Lung microvascular endothelial cell (primary cell): ENCODE results near the gene PRDM15. TPM values are rescaled to one million over a fixed set of nuclear protein-coding genes. Genes with fewer than 3 reads are reported as not detected.

Experiments
- DNase-seq, 2 donors: peaks; one replicate each; pipeline versions ENCODE4 v3.0.0 to v3.0.0-alpha.2; 2010; ENCODE audit warnings: low read depth in 2 of 2
- total RNA-seq: library from RNA; depleted of rRNA; stranded (reverse); fragments of >200 nt; gene quantifications from 2 replicates; pipeline ENCODE4 v1.2.1, GENCODE V29; 2014

The PRDM15 gene
- total RNA-seq, 1 donor from 2014 or later, result 3.0 TPM

DNA sequence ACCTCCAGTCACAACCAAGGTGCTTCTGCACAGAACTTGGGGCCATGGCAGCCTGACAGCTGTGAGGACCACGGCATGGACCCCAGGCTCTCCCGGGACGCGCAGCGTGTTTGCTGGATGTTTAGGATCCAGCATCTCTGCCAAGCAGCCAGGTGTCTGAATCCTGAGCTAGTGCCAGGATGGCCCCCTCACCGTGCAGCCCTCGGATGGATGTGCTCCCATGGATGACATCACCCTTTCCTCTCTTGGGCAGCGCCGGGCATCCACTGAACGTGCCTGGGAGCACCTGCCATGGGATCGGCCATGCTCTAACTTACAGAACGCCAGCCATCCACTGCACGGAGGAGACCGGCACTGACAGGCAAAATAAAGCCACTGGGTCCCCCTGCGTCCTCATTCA, 53.9 kb downstream of the PRDM15 start:
- no peak for DNase-seq

DNA sequence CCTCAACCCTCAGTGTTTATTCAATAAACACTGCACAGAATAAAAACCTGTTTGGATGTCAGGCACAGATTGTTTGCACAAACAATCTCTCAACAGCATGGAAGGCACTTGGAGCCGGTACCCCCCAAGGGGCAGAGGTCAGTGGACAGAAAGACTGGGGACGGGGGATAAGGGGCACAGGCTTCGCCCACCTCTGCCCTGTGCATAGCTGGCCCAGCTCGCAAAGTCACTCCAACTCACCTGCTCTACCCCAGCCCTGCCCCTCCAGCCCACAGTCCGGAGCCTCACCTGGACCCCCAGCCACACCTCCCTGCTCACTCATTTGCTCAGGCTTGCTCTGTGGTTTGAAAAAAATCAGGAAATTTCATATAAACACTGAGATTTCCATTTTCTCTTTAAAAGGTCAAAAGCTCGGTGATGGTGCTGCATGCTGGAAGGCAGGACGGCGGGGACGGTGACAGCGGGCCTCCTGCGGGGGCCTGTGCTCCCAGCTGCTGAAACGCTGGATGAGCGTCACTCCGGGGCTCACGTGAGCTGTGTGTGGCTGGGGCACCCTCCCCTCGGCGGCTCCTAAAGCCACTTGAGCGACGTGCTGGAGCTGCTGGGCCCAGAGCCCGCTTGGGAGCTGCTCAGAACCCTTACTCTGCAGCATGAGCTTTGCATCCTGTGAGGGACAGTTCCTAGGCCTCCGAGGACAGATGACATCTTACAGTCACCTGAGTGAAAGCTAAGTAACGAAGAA, 54.5 kb downstream of the PRDM15 start:
- DNase-seq, result no peak

DNA sequence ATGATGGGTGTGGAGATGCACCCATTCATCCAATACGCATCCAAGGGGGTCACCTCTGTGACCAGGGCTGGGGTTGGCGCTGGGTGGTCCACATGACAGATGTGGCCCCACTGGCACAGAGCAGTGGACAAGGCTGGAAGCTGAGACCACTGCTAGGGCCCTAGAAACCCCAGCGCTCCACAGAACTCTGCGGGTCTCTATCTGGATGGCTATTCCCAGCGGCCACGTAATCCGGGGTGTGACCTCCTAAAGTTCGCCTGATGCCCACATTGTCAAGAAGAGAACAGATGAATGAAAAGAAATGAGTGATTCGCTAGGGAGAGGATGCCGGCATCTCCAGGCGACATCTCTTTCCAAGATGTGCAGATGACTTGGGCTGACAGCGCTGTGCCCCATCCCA, 55.2 kb downstream of the PRDM15 start:
- DNase-seq, result no peak

DNA sequence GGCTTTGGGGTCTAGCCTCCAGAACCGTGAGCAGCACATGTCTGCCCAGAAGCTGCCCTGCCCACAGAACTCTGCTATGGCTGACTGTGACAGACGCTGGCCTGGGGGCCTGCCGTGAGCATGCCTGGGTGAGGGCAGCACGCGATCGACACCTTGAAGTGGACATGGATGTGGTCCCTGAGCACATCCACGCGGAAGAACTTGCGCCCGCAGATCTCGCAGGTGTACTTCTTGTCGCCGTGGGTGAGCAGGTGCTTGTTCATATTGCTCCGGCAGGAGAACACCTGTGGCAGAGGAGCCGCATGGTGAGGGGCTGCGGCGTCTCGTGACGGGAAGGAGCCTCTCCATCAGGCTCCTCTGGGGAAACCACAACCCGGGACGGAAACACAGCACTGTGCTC, 56.0 kb downstream of the PRDM15 start:
- DNase-seq, result no peak

DNA sequence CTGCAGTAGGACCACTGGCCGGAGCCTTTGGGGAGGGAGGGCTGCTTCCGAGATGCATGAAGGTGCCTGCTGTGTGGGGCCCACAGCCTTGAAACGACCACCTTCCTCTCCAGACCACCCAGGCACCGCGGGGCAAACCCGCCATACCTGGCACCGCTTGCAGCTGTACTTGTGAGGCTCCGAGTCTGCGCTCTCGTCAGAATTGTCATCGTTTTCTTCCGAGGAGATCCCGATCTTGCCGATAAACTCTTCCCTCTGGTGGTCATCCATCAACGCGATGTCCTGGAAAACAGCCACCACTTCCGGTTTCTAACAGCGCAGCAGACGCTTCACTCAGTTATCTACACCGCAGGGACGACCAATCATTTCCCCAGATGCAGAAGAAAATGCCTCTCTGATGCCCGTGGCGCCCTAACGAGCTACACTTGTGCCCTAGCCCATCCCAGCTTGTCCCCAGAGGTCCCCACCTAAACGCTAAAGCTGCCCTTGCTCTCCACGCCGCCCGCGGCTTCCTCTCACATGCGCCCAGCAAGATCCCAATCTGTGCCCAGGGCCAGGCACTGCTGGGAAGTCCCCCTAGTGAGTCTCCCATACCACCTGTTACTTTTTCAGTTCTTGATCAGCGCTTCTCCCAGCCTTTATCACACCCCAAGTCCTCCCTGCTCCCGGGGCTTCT, 57.2 kb downstream of the PRDM15 start:
- DNase-seq, result no peak

DNA sequence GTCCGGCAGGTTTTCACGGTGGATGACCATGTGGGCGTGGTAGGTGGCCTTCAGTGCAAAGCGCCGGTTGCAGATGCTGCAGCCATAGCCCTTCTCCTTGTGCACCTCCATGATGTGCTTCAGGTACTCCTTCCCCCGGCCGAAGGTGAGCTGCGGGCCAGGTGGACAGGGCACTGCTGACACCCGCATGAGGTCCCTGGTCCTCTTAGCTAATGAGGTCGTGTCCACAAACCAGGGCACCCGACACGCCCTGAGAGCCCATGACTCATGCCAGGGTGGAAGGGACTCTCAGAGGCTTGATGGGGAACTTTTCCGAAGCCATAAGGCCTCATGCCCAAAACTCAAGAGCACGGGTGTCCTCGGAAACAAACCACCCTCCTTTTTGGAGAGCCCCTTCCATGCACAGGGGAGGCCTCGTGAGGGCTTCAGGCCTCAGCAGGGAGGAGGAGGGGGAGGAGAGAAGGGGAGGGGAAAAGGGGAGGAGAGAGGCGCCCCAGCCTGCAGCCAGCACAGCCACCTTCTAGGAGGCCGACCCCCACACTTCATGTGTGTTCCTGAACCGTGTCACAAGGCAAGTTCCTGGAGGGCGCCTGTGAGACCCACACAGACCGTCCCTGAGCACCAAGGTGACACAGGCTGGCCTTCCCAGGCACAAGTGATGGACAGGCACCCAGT, 57.9 kb downstream of the PRDM15 start:
- DNase-seq, result no peak

DNA sequence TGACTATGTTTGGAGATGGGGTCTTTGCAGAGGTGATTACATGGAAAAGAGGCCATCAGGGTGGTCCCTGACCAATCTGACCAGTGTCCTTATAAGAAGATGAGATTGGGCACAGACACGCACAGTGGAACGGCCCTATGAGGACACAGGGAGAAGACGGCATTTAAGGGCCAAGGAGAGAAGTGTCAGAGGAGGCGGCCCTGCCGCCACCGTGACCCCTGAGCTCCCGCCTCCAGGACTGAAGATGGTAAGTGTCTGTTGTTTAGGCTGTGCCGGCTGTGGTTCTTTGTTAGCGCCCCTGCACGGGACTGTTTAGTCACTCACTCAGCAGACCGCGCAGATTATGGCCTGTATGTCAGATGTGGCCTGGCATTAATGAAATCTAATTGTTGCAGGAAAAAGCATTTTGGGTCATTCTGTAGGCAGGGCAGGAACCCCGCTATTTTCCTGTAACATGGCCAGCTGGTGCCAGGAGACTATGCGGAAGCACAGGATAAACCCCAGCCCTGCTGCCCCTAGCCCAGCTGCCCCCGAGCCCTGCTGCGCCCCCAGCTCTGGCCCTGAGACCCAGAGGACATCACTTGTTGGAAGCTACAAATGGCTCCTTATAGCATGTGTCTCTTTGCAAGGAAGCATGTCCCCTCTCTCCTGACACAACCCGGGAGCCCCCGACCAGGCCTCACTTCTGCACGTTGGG, 58.6 kb downstream of the PRDM15 start:
- no peak for DNase-seq

DNA sequence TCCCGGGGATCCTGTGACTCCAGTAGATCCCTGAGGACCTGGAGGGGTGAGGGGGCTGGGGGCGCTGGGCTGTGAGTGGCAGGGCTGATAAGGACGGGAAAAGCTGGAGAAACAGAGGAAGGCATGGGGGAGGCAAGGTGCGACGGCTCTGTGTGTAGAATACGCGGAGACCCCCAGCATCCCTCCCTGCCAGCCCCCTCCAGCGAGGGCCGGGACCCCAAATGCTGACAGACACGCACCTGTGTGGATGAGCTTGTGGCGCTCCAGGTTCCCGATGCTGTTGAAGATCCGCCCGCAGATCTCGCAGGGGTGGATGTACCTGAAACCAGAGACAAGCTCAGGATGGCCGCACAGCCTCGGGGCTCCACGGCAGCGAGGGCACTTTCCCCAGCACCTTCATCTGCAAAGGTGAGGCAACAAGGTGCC, 59.3 kb downstream of the PRDM15 start:
- no peak for DNase-seq

DNA sequence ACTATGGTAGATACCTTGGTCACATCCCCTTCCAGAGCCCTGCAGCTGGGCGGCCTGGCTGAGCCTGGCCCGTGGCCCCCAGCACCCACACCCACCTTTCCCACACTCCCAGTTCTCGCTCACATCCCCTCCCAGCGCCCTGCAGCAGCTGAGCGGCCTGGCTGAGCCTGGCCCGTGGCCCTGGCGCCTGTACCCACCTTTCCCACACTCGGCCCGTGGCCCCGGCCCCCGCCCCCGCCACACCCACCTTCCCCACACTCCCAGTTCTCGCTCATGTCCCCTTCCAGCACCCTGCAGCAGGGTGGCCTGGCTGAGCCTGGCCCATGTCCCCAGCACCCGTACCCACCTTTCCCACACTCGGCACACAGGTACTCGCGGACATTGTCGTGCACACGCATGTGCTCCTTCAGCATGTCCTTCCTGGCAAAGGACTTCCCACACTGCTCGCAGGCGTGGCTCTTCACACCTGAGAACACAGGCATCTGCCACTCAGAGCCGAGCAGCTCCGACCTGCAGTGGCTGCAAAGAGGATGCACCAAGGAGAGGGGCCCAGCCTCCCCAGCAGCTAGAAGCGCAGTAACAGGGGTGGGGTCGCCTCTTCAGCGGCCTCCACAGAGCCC, 59.8 kb downstream of the PRDM15 start:
- no peak for DNase-seq

DNA sequence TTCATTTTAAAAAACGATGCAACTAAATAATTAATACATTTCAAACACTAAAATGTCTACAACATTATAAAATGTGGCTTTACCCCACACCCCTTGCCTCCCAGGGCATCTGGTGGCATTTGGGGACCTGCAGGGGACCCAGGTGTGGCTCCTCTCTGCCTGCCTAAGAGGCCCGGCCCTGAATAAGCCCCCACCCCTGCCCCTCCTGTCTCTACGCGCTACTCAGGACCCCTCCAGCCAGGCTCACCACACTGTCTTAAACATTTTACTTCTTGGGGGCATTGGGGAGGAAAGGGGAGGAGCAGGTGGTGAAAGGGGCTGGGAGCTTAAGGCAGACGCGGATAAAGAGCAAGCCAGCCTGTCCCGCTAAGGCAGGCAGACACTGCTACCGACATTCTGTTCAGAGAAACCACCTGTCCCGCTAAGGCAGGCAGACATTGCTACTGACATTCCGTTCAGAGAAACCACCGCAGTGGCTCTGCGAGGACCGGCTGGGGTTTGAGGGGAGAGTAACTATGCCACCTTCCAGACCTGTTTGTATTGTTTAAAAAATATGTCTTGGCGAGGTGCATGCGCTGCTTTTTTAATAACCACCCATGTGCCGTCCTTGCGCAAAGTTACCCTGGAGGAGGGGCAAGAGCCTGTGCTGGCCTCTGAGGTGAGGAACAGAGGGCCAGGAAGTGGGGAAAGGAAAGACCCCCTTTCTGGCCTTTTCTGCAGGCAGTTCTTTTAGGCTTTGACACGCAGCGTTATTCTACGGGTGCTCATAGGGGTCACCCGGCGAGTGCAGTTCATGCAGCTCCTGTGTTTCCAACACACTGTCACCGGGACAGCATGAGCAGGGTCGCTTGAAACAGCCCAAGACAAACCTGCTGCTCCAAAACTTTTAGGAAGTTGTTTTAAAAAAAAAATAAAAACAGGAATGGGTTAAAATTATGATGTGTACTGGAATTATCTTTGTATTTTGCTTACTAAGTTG, 61.0 kb downstream of the PRDM15 start:
- DNase-seq, result no peak

DNA sequence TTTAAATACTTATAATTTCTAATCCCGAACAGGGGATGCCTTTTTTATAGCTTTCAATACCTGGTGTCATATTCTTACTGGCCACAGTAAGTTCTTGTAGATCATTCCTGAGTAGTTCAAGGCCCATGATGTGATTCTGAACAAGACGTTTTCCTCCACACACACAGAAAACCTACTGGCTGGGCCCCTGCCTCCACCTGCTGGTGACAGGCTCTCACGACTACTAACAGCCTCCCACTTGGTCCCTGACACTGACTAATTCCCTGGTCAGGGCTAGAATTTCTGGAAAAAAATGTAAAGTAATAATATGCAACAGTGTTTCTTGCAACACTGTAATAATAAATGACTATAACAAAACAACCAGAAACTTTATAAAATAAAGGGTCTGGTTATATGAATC, 61.9 kb downstream of the PRDM15 start:
- DNase-seq, result peak; percentile 74 to 76

DNA sequence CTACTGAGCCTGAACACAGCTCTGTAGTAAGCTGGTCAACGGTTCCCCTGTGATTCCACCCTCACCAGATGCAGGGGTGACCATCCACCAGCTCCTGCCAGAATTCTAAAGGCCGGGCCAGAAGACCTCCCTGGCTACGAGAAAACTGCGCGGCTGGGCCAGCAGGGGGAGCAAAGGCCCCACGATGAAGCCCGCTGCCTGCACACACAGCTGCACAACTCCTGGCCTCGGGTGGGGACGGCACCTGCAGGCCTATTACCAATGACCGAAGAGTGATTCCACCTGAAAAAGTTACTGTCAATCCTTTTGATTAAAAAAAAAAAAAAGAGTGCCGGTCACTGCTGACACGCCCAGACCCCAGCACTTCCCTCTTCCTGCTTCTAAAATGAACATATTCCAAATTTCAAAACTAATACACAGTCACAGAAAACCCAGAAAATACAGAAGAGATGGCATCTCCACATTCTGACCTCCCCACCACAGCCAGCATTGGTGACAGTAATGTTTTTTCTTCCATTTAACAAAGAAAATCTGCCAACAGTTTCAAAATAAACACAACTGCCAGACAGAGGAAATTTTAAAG, 62.5 kb downstream of the PRDM15 start:
- DNase-seq, result peak; percentile 66 to 80

DNA sequence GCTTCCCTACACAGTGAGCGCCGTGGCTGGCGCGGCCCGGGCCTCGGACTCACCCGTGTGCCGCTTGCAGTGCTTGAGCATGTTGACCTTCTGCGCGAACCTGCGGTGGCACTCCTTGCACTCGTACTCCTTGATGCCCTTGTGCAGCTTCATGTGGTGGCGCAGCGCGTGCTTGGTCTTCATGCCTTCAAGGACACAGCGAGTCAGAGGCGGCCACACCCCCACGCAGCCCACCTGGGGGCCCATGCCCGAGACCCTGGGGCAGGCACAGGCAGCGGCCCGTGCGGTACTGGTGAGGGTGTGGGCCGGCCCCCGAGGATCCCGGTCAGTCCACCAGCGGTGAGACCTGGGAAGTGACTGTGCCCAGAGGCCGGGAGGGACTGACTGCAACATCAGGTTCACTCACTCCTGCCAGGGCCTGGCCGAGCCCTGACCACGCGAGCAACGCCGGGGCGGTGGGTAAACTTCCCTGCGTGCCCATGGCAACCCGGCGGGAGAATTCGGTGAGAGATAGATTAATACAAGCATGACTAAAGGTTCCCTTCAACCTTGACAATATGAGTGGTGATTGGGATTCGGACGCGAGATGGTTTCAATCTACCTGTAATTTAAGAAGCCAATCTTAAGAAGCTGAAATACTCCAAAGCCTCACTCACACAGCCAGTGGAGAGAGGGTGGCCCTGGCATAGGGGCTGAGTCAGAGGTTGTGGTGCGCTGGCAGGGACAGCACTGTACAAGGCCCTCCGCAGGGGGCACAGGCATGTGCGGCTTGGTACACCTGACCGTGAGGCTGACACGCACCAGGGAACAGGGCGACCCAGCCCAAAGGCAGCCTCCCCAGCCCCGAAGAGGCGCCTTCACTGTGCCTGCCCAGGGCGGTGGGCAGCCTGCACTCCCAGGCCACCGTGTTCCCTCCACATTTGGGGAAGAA, 63.2 kb downstream of the PRDM15 start:
- no peak for DNase-seq

DNA sequence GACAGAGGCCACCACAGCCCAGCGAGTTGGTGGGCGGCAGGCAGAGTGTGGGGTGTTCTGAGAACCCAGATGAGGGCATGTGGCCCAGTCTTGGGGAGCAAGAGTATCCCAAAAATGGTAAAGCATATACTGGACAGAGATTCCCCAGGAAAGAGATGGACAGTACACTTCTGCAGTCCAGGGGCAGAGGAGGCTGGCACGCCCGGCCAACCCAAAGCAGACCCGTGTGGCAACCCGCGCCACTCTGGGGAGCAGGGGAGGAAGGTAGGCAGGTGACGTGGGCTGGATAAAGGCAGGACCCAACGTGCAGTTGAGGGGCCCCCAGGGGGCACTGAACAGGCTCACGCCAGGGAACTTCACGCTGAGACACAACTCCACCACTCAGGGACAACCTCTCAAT, 65.9 kb downstream of the PRDM15 start:
- no peak for DNase-seq

DNA sequence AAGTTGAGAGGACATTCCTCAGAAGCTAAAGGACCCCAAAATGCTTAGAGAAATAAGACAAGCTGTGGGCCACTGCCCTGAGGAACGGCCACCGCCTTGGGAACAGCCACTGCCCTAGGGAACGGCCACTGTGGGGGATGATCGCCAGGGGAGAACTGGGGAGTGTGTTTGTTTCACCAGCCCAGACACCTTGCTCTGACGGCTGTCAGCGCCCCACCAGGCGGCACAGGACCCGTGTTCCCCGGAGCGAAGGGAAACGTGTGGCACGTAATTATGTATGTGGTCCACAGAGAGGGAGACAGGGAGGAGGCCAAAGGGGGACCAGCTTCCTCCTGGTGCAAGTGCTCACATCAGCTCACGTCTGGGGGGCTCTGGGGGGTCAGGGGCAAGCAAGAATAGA, 66.5 kb downstream of the PRDM15 start:
- no peak for DNase-seq

DNA sequence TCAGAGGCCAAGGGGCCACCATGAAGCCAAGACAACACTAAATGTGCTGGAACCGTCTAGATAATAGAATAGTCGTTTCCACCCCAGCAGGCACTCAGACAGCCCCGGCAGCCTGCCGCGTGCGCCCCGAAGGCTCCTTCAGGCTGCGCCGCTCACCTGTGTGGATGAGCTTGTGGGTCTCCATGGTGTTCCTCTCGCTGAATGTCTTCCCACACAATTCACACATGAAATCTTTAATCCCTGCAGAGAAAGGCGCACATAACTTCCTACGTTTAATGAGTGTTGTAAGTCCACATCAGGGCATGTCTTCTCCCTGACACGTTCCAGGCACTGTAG, 68.6 kb downstream of the PRDM15 start:
- no peak for DNase-seq

DNA sequence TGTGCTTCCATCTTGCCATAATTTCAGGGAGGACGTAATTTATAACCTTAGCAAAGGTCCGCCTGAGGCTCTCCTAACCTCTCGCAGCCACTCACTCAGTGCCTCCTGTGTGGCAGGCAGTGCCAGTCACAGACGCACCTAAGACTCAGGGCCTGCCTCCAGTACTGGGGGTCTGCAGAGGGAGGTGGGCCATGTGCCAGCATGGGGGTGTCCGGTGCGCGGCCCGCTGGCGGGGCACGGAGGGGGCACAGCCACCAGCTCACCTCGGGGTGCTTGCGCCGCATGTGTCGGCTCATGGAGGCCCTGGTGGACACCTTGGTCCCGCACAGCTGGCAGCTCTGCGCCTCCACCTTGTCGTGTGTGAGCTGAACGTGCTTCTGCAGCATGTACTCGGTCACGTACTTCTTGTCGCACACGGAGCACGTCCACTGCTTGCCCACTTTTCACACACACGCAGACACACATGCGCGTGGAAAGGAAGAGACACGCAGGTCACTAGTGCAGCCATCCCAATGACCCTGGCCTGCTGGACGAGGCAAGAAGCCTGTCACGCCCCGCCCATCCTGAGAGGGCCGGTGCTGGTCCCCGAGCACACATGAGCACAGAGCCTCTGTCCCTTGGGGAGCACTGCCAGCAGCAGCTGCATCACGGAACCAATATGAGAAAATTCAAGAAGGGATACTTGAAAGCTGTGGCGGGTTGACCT, 69.1 kb downstream of the PRDM15 start:
- DNase-seq, result no peak

DNA sequence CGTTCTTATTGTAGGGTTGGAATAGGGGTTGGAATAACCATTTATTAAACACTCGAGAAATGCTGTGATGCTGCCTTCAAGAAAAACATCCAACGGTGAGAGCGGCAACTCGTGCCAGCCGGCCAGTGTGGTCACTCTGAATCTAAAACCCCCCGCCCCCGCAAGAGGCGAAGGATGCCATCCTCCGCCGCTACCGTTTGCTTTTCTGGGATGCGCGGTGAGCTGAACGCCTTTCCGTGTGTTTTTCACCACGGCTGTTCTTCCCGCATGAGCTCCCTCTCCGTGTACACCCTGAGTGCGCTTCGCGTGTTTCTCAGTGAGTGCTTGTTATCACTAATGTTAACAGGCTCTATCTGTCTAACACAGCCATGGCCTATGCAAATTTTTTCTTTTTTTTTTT, 70.3 kb downstream of the PRDM15 start:
- DNase-seq, result no peak

DNA sequence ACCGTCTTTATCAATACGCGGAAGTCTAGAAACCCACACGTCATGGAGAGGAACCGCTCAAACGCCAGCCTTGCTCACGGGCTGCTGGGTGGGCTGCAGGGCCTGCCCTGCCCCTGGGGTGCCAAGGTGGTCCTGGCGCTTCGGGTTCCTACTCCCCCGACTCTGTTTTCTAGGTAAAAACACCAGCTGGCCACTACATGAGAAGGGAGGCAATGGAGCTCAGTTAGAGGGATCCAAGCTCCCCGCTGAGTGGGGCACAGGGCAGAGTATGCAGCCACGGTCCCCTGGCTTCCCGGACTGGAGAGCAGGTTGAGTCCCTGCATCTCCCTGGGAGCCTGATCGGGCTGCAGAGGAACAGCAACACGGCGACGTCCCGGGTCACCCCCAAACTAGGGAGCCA, 71.0 kb downstream of the PRDM15 start:
- no peak for DNase-seq
